ENCODE results near the gene EFNA5.

DNA sequence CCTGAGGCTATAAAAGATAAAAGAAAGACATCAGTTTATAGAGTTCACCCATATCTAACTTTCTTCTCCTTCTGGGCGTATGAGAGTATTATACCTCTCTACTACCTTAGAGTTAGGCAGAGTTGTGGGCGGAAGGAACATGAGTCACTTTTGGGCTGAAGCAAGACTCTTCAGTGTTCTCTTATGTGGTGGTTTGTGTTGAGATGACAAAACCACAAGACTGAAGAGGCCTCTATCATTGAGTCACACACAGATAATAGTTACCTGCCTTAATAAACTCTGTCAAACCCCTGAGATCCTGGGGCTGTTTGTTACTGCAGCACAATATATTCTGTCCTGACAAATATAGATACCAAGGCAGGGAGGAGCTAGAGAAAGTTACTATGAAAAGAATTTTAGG is 184.2 kb downstream of the EFNA5 start:
- no peak for TF ChIP-seq CTCF (IDR thresholded peaks at IDR 0.05)
- TF ChIP-seq POLR2A (IDR thresholded peaks at IDR 0.05), result no peak
- no peak for TF ChIP-seq POLR2AphosphoS5 (IDR thresholded peaks at IDR 0.05)

Measured in suprapubic skin (tissue), 4 donors.